Astrocyte (in vitro differentiated cells and primary cell): ENCODE results near the gene SDF2L1.

Source experiments
- CTCF ChIP-seq: IDR thresholded peaks from 2 replicates; pipeline ENCODE4 v1.5.1; 2011; ENCODE audit warnings: low read depth, mild to moderate bottlenecking, inconsistent platforms, low read length, moderate library complexity; ENCODE audit not compliant: insufficient read depth
- EZH2 ChIP-seq: IDR thresholded peaks from 2 replicates; pipeline ENCODE4 v1.6.1; 2012; ENCODE audit warnings: mild to moderate bottlenecking, low read length, inconsistent platforms; ENCODE audit not compliant: insufficient read depth

GRCh38 chr22:21650280-21650679, 8.2 kb downstream of the SDF2L1 start:
- TF ChIP-seq CTCF (no peak), EZH2 (no peak)
